Measurements from ENCODE around the gene HES5.

DNA sequence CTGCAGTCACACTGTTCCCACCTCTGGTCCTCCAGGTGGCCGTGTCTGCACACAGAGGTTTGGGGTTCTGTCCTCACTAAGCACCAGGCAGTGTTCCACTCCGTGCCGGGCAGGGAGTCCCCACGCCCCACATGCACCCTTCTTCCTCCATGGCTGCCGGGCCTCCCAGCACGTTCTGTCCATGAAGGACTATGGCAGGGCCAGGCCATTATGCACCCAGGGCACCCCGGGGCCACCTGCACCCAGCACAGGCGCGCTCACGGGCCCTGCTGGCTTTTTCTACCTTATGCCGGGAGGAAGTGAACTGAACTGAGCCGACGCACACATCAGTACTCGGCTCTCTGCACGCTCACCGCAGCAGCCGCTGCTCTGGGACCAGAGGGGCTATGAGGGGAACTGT, 13.9 kb downstream of the HES5 start:
- TF ChIP-seq CREB1 (IDR thresholded peaks at IDR 0.05; ENCODE audit: low read depth) (no peak), YY1 (IDR thresholded peaks at IDR 0.05; ENCODE audit: low read depth) (no peak), CEBPB (IDR thresholded peaks at IDR 0.05) (no peak), RAD21 (IDR thresholded peaks at IDR 0.05; ENCODE audit: low read depth) (no peak), TAF1 (IDR thresholded peaks at IDR 0.05; ENCODE audit: low read depth) (no peak), TEAD4 (IDR thresholded peaks at IDR 0.05) (no peak), EGR1 (IDR thresholded peaks at IDR 0.05) (no peak), NFIC (IDR thresholded peaks at IDR 0.05) (no peak), TCF12 (IDR thresholded peaks at IDR 0.05; ENCODE audit: low read depth) (no peak), EP300 (IDR thresholded peaks at IDR 0.05; ENCODE audit: borderline replicate concordance) (no peak)
- TF ChIP-seq, protein P1, sequence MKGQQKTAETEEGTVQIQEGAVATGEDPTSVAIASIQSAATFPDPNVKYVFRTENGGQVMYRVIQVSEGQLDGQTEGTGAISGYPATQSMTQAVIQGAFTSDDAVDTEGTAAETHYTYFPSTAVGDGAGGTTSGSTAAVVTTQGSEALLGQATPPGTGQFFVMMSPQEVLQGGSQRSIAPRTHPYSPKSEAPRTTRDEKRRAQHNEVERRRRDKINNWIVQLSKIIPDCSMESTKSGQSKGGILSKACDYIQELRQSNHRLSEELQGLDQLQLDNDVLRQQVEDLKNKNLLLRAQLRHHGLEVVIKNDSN (IDR thresholded peaks at IDR 0.05): no peak
- TF ChIP-seq, protein P2, sequence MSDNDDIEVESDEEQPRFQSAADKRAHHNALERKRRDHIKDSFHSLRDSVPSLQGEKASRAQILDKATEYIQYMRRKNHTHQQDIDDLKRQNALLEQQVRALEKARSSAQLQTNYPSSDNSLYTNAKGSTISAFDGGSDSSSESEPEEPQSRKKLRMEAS (IDR thresholded peaks at IDR 0.05): no peak
